Loucy (cell line): ENCODE results near the gene TPGS1.

Experiments
- H2AFZ ChIP-seq: fragments of 200-600 bp; sonication (generic); 2 replicates; pipeline ENCODE4 v1.6.0; 2016; ENCODE audit warnings: antibody characterized with exemption, mild to moderate bottlenecking, low read length, moderate library complexity
- H3F3A ChIP-seq: fragments of 200-600 bp; 2 replicates; pipeline ENCODE4 v1.6.0; 2016; ENCODE audit warnings: antibody characterized with exemption, low read depth, mild to moderate bottlenecking
- H3K27me3 ChIP-seq: fragments of 200-600 bp; sonication (generic); 2 replicates; pipeline ENCODE4 v1.6.1; 2014; ENCODE audit warnings: low read length, mild to moderate bottlenecking; ENCODE audit not compliant: insufficient read depth, poor library complexity, severe bottlenecking
- H3K36me3 ChIP-seq: fragments of 200-600 bp; sonication (generic); 2 replicates; pipeline ENCODE4 v1.6.1; 2016; ENCODE audit warnings: low read length; ENCODE audit not compliant: insufficient read depth
- H3K4me1 ChIP-seq: fragments of 200-600 bp; sonication (generic); 2 replicates; pipeline ENCODE4 v1.5.1; 2014; ENCODE audit warnings: low read length, mild to moderate bottlenecking; ENCODE audit not compliant: insufficient read depth, poor library complexity, severe bottlenecking
- H3K4me2 ChIP-seq: fragments of 200-600 bp; sonication (generic); 2 replicates; pipeline ENCODE4 v1.6.0; 2014; ENCODE audit warnings: antibody characterized with exemption, low read length, low read depth, mild to moderate bottlenecking; ENCODE audit not compliant: poor library complexity, severe bottlenecking
- H3K4me3 ChIP-seq: fragments of 200-600 bp; sonication (generic); 2 replicates; pipeline ENCODE4 v1.5.1; 2014; ENCODE audit warnings: low read length, mild to moderate bottlenecking, mixed read lengths; ENCODE audit not compliant: poor library complexity, severe bottlenecking
- H3K79me2 ChIP-seq: fragments of 200-600 bp; sonication (generic); 2 replicates; pipeline ENCODE4 v1.6.1; 2014; ENCODE audit warnings: low read length; ENCODE audit not compliant: insufficient read depth
- H3K9ac ChIP-seq: fragments of 200-600 bp; sonication (generic); 2 replicates; pipeline ENCODE4 v1.6.0; 2014; ENCODE audit warnings: mild to moderate bottlenecking, low read depth, low read length, moderate library complexity; ENCODE audit not compliant: poor library complexity, severe bottlenecking
- H3K9me2 ChIP-seq: fragments of 200-600 bp; sonication (generic); replicated peaks from 2 replicates; pipeline ENCODE4 v1.6.1; 2016; ENCODE audit warnings: low read depth, low read length, mixed read lengths
- H3K9me3 ChIP-seq: fragments of 200-600 bp; sonication (generic); 2 replicates; pipeline ENCODE4 v1.6.1; 2014; ENCODE audit warnings: mild to moderate bottlenecking, antibody characterized with exemption, low read length, low read depth; ENCODE audit not compliant: insufficient read depth
- H4K20me1 ChIP-seq: fragments of 200-600 bp; sonication (generic); 2 replicates; pipeline ENCODE4 v1.6.0; 2014; ENCODE audit warnings: antibody characterized with exemption, low read length, mild to moderate bottlenecking; ENCODE audit not compliant: insufficient read depth, poor library complexity, severe bottlenecking
- CTCF ChIP-seq: fragments of 200-600 bp; sonication (generic); conservative IDR thresholded peaks from 2 replicates; pipeline ENCODE4 v1.5.1; 2014; ENCODE audit warnings: mild to moderate bottlenecking, antibody characterized with exemption, low read length
- EZH2phosphoT487 ChIP-seq: fragments of 200-600 bp; IDR thresholded peaks from 2 replicates; pipeline ENCODE4 v1.6.1; 2018; ENCODE audit warnings: antibody characterized with exemption, mild to moderate bottlenecking, moderate library complexity, borderline replicate concordance

Gene TPGS1

GRCh38 chr19:525857-526419 is 18.6 kb downstream of the TPGS1 start:
- Histone ChIP-seq H3K4me1 (peaks cover 4% of the 10 kb centered on the region), H3K9ac (no peak overlapping the region), H4K20me1 (no peaks in the 10 kb centered on the region), H3K27me3 (no peaks in the 10 kb centered on the region), H3F3A (no peaks in the 10 kb centered on the region), H3K4me2 (no peak overlapping the region), H3K79me2 (no peaks in the 10 kb centered on the region), H3K36me3 (no peaks in the 10 kb centered on the region), H3K9me3 (no peaks in the 10 kb centered on the region), H3K4me3 (no peak overlapping the region), H2AFZ (no peak overlapping the region), H3K9me2 (no peaks in the 10 kb centered on the region)
- TF ChIP-seq CTCF = no peak
- TF ChIP-seq EZH2phosphoT487 = no peak

- H3K9ac ChIP-seq = peak overlapping the region; percentile 64
- peaks cover 36% of the 10 kb centered on the region for H3K79me2 ChIP-seq
- H3K4me3 ChIP-seq = peak overlapping the region; percentile 74
- H2AFZ ChIP-seq = peak overlapping the region; percentile 66
- H3K4me2 ChIP-seq = peak overlapping the region; percentile 73
- peaks cover 32% of the 10 kb centered on the region for H4K20me1 ChIP-seq
- no peaks in the 10 kb centered on the region for H3K9me2 ChIP-seq
- H3K9me3 ChIP-seq = no peaks in the 10 kb centered on the region
- no peaks in the 10 kb centered on the region for H3K36me3 ChIP-seq
- H3K4me1 ChIP-seq = peaks cover 10% of the 10 kb centered on the region
- peaks cover 8% of the 10 kb centered on the region for H3K27me3 ChIP-seq
- no peaks in the 10 kb centered on the region for H3F3A ChIP-seq
- TF ChIP-seq EZH2phosphoT487 = no peak
- TF ChIP-seq CTCF = no peak
Observed at GRCh38 chr19:530134-531008, 23.1 kb downstream of the TPGS1 start.

GRCh38 chr19:531009-531752 is 23.9 kb downstream of the TPGS1 start:
- Histone ChIP-seq H3K9me3 (no peaks in the 10 kb centered on the region), H3K4me1 (peaks cover 10% of the 10 kb centered on the region), H3K27me3 (peaks cover 8% of the 10 kb centered on the region), H3F3A (no peaks in the 10 kb centered on the region), H3K79me2 (peaks cover 44% of the 10 kb centered on the region), H3K4me2 (peak overlapping the region; percentile 73), H3K36me3 (peaks cover 2% of the 10 kb centered on the region; the same call in 1 of the 2 replicates), H3K9me2 (no peaks in the 10 kb centered on the region), H3K4me3 (peak overlapping the region; percentile 74), H2AFZ (peak overlapping the region; percentile 66), H3K9ac (peak overlapping the region; percentile 64), H4K20me1 (peaks cover 33% of the 10 kb centered on the region)
- TF ChIP-seq CTCF (0 out of 2 replicates have a peak, but pooled peaks have one; percentile 18), EZH2phosphoT487 (no peak)
